ENCODE results near the gene CAPRIN1.

GRCh38 chr11:34104680-34105078 is 53.1 kb downstream of the CAPRIN1 start:
- no peak for TF ChIP-seq POLR2A (IDR thresholded peaks at IDR 0.05; ENCODE audit: low read length)
- TF ChIP-seq GATA1 (IDR thresholded peaks at IDR 0.05; ENCODE audit: low read depth, low read length) = no peak

Measured in erythroblast (primary cell).